Activated naive CD8-positive, alpha-beta T cell treated with anti-CD3 and anti-CD28 coated beads for 36 hours (primary cell): ENCODE measurements around the gene PLEKHA4. TPM values are rescaled to one million over a fixed set of nuclear protein-coding genes. Genes with fewer than 3 reads are reported as not detected.
"Not testable (repeated sequence)": the region's sequence is repeated elsewhere in the genome, so short reads cannot be mapped to it uniquely, and the experiment has no call there.

Experiments used
- DNase-seq: peaks from one replicate; pipeline ENCODE4 v3.0.0; 2021
- H3K27ac Mint-ChIP-seq: one replicate; pipeline ENCODE4 v1.8.0; 2022; ENCODE audit warnings: mild to moderate bottlenecking, moderate library complexity, mixed read lengths
- H3K27me3 Mint-ChIP-seq: one replicate; pipeline ENCODE4 v1.8.0; 2022; ENCODE audit warnings: mild to moderate bottlenecking, mixed read lengths
- H3K36me3 Mint-ChIP-seq: one replicate; pipeline ENCODE4 v1.8.0; 2021; ENCODE audit warnings: mild to moderate bottlenecking, mixed read lengths
- H3K4me1 Mint-ChIP-seq: one replicate; pipeline ENCODE4 v1.8.0; 2021; ENCODE audit warnings: mixed read lengths
- H3K4me3 Mint-ChIP-seq: one replicate; pipeline ENCODE4 v1.8.0; 2022; ENCODE audit warnings: mild to moderate bottlenecking, moderate library complexity, mixed read lengths
- H3K9me3 Mint-ChIP-seq: one replicate; pipeline ENCODE4 v1.8.0; 2022; ENCODE audit warnings: mixed read lengths
- total RNA-seq, 2 experiments: library from RNA; stranded (reverse); gene quantifications; one replicate each; pipeline ENCODE4 v1.2.3, GENCODE V29; 2021

PLEKHA4 gene
- total RNA-seq, 2 experiments from 2014 or later, result 5.8 to 7.6 TPM

DNA sequence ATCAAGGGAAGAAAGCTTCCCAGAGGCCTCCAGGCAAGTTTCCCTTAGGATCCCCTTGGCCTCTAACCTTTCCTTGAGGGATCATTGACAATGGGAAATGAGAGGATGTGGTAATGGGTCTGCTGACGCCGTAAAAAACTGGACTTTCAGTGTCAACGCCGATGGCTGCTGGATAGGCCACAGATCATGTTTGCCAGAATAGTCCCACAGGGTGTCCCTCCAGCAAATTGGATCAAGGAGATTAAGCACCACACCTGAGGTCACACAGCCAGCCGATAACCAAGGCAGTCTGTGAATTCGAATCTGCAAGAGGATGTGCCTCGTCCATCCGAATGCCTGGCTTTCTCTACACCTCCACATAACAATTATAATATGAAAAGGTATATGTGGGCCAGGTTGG is 75.1 kb downstream of the PLEKHA4 start:
- no peak for DNase-seq
- Mint-ChIP-seq H3K4me1 (peaks cover 9% of the 10 kb centered on the region), H3K9me3 (no peaks in the 10 kb centered on the region), H3K36me3 (peaks cover 4% of the 10 kb centered on the region), H3K27ac (no peak overlapping the region), H3K4me3 (no peak overlapping the region), H3K27me3 (no peaks in the 10 kb centered on the region)

DNA sequence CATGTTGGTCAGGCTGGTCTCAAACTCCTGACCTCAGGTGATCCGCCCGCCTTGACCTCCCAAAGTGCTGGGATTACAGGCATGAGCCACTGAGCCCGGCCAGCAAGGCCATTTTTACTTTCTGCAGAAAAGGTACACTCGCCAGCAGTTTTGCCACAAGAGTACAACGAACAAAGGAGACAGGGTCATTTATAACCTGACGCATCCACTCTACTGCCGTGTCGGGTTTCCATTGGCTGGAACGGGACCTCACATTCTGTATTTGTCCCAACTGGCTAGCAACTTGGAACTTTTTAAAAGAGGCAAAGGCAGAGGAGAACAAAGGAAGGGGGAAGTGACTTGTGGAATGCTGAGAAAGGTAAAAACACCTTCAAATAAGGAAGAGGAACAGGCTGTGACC is 81.1 kb downstream of the PLEKHA4 start:
- not testable (repeated sequence) for DNase-seq, H3K36me3 Mint-ChIP-seq, H3K27ac Mint-ChIP-seq, H3K4me3 Mint-ChIP-seq, H3K9me3 Mint-ChIP-seq, H3K27me3 Mint-ChIP-seq, H3K4me1 Mint-ChIP-seq

Other genes starting within 250 kb of the PLEKHA4 start
- gene RPL18, start 249.4 kb downstream of the PLEKHA4 start, total RNA-seq, result 1,000 to 10,000 TPM; 1,968 to 2,008 TPM
- gene SPHK2, start 249.1 kb downstream of the PLEKHA4 start, total RNA-seq, result 10 to 100 TPM; 36.7 to 40.8 TPM
- gene DBP, start 231.2 kb downstream of the PLEKHA4 start, total RNA-seq, result 10 to 100 TPM in 1 of 2 experiments, 1 to 10 TPM in 1; 9.3 to 10.1 TPM
- 10 to 100 TPM; 11.9 to 14.1 TPM for gene CA11, start 222.4 kb downstream of the PLEKHA4 start, total RNA-seq
- gene NTN5, start 195.6 kb downstream of the PLEKHA4 start, total RNA-seq, result under 1 TPM; 0.21 to 0.24 TPM
- not detected for gene FUT2, start 172.6 kb downstream of the PLEKHA4 start, total RNA-seq
- under 1 TPM; 0.41 to 0.46 TPM for gene MAMSTR, start 148.9 kb downstream of the PLEKHA4 start, total RNA-seq
- under 1 TPM; 0.40 to 0.49 TPM for gene RASIP1, start 128.0 kb downstream of the PLEKHA4 start, total RNA-seq
- gene IZUMO1, start 121.7 kb downstream of the PLEKHA4 start, total RNA-seq, result not detected
- under 1 TPM; 0.06 to 0.12 TPM for gene FUT1, start 116.0 kb downstream of the PLEKHA4 start, total RNA-seq
- not detected for gene FGF21, start 113.1 kb downstream of the PLEKHA4 start, total RNA-seq
- 10 to 100 TPM; 62.6 to 63.6 TPM for gene BCAT2, start 57.6 kb downstream of the PLEKHA4 start, total RNA-seq
- gene HSD17B14, start 32.1 kb downstream of the PLEKHA4 start, total RNA-seq, result under 1 TPM; 0.35 to 0.66 TPM
- 10 to 100 TPM; 60.8 to 65.4 TPM for gene PPP1R15A, start 3.8 kb upstream of the PLEKHA4 start, total RNA-seq
- gene TULP2, start 30.1 kb upstream of the PLEKHA4 start, total RNA-seq, result under 1 TPM; 0.12 to 0.16 TPM
- gene NUCB1, start 31.7 kb upstream of the PLEKHA4 start, total RNA-seq, result 10 to 100 TPM; 90.6 to 91.7 TPM
- 1 to 10 TPM in 1 of 2 experiments, under 1 TPM in 1; 0.74 to 1.1 TPM for gene DHDH, start 65.1 kb upstream of the PLEKHA4 start, total RNA-seq
- 100 to 1,000 TPM; 191 TPM for gene BAX, start 86.3 kb upstream of the PLEKHA4 start, total RNA-seq
- 1,000 to 10,000 TPM; 1,137 to 1,177 TPM for gene FTL, start 96.7 kb upstream of the PLEKHA4 start, total RNA-seq
- gene GYS1, start 124.7 kb upstream of the PLEKHA4 start, total RNA-seq, result 10 to 100 TPM; 48.9 to 57.6 TPM
- 100 to 1,000 TPM; 187 to 189 TPM for gene RUVBL2, start 125.3 kb upstream of the PLEKHA4 start, total RNA-seq
- not detected for gene LHB, start 148.5 kb upstream of the PLEKHA4 start, total RNA-seq
- not detected for gene CGB3, start 155.7 kb upstream of the PLEKHA4 start, total RNA-seq
- gene CGB2, start 163.3 kb upstream of the PLEKHA4 start, total RNA-seq, result not detected
- gene CGB1, start 168.3 kb upstream of the PLEKHA4 start, total RNA-seq, result not detected
- gene CGB5, start 175.2 kb upstream of the PLEKHA4 start, total RNA-seq, result not detected
- not detected for gene CGB8, start 180.5 kb upstream of the PLEKHA4 start, total RNA-seq
- gene CGB7, start 189.1 kb upstream of the PLEKHA4 start, total RNA-seq, result not detected
- gene NTF4, start 196.2 kb upstream of the PLEKHA4 start, total RNA-seq, result not detected
- not detected for gene KCNA7, start 204.1 kb upstream of the PLEKHA4 start, total RNA-seq
- gene SNRNP70, start 216.8 kb upstream of the PLEKHA4 start, total RNA-seq, result 100 to 1,000 TPM; 205 to 230 TPM
- gene LIN7B, start 245.8 kb upstream of the PLEKHA4 start, total RNA-seq, result 1 to 10 TPM; 2.2 to 2.5 TPM